GM12878 (cell line): ENCODE measurements around the gene TDRD7. TPM values are rescaled to one million over a fixed set of nuclear protein-coding genes. Genes with fewer than 3 reads are reported as not detected.

ENCODE experiments used
- ATAC-seq: fragments of 200-7000 bp; cut with Tn5 transposase; 3 replicates; pipeline ENCODE4 v1.9.1; 2020; ENCODE audit warnings: mild to moderate bottlenecking, moderate library complexity
- BruUV-seq: library from RNA; stranded (reverse); fragments of 400-500 nt; replicated peaks from 2 replicates; lab custom pipeline; 2021; lab: Mats Ljungman, UMichigan
- CTCF ChIA-PET: fragments of 300-600 bp; sonication (Branson Sonifier 250); formaldehyde crosslinking; extraction: SDS; loops from one replicate; lab custom pipeline; 2021; ENCODE audit warnings: inconsistent platforms; lab: Yijun Ruan, JAX
- POLR2A ChIA-PET: fragments of 350-600 bp; formaldehyde crosslinking; extraction: SDS; loops from one replicate; lab custom pipeline; 2021; ENCODE audit warnings: inconsistent platforms; lab: Charles Lee
- RAD21 ChIA-PET: fragments of 300-600 bp; sonication (Branson Sonifier 250); formaldehyde crosslinking; loops from one replicate; lab custom pipeline; 2023; ENCODE audit warnings: antibody characterized with exemption; ENCODE audit not compliant: unreplicated experiment; lab: Charles Lee
- SMC1A ChIA-PET: fragments of 300-600 bp; sonication (Branson Sonifier 250); formaldehyde crosslinking; loops from one replicate; lab custom pipeline; 2023; ENCODE audit not compliant: unreplicated experiment, uncharacterized antibody; lab: Charles Lee
- DNase-seq: peaks from one replicate; pipeline ENCODE4 v3.0.0-alpha.2; 2011; ENCODE audit warnings: low read depth, low spot score
- FAIRE-seq: peaks from 3 replicates; lab custom pipeline; 2011; peaks lifted over from hg19 to GRCh38; lab: Jason Lieb, UNC
- H2AFZ ChIP-seq: 2 replicates; pipeline ENCODE4 v1.6.0; 2011; ENCODE audit warnings: low read depth, low read length, control low read depth; ENCODE audit not compliant: control insufficient read depth
- H3K27ac ChIP-seq: 2 replicates; pipeline ENCODE4 v1.5.1; 2011; ENCODE audit warnings: control low read depth; ENCODE audit not compliant: control insufficient read depth, insufficient read depth
- H3K27me3 ChIP-seq, 2 experiments: replicated peaks in 1 of 2; 2 replicates each; pipeline versions ENCODE4 v1.6.0 to v1.6.1; 2011; ENCODE audit warnings: low read length in 1 of 2; ENCODE audit not compliant: control insufficient read depth in 2 of 2, insufficient read depth in 2 of 2
- H3K36me3 ChIP-seq, 2 experiments: 2 replicates each; pipeline ENCODE4 v1.5.1; 2011; ENCODE audit warnings: low read length in 1 of 2; ENCODE audit not compliant: control insufficient read depth in 2 of 2, insufficient read depth in 2 of 2
- H3K4me1 ChIP-seq: 2 replicates; pipeline ENCODE4 v1.6.1; 2011; ENCODE audit warnings: mild to moderate bottlenecking, low read length, moderate library complexity, mixed read lengths; ENCODE audit not compliant: control insufficient read depth, insufficient read depth
- H3K4me2 ChIP-seq: 2 replicates; pipeline ENCODE4 v1.6.0; 2011; ENCODE audit warnings: control low read depth; ENCODE audit not compliant: control insufficient read depth, insufficient read depth
- H3K4me3 ChIP-seq: fragments of 200-600 bp; sonication (generic); 2 replicates; pipeline ENCODE4 v1.5.1; 2016
- H3K79me2 ChIP-seq: 2 replicates; pipeline ENCODE4 v1.6.0; 2011; ENCODE audit warnings: low read length; ENCODE audit not compliant: control insufficient read depth, insufficient read depth
- H3K9ac ChIP-seq: 2 replicates; pipeline ENCODE4 v1.8.0; 2011; ENCODE audit warnings: low read length, control low read depth, mixed read lengths; ENCODE audit not compliant: control insufficient read depth, insufficient read depth
- H3K9me3 ChIP-seq: replicated peaks from 3 replicates; pipeline ENCODE4 v1.5.1; 2011; ENCODE audit warnings: mild to moderate bottlenecking, low read length; ENCODE audit not compliant: control insufficient read depth, insufficient read depth
- H4K20me1 ChIP-seq: 2 replicates; pipeline ENCODE4 v1.6.0; 2011; ENCODE audit not compliant: control insufficient read depth, insufficient read depth
- BACH1 ChIP-seq: fragments of 450-650 bp; IDR thresholded peaks from 2 replicates; pipeline ENCODE4 v1.6.1; 2017; ENCODE audit warnings: mild to moderate bottlenecking, borderline replicate concordance
- HDAC6 ChIP-seq: fragments of 200-600 bp; sonication (generic); IDR thresholded peaks from one replicate; pipeline ENCODE4 v1.8.0; 2017; ENCODE audit warnings: antibody characterized with exemption; ENCODE audit not compliant: unreplicated experiment
- HDGF ChIP-seq: fragments of 450-650 bp; IDR thresholded peaks from 2 replicates; pipeline ENCODE4 v1.6.1; 2016; ENCODE audit warnings: antibody characterized with exemption
- NFIC ChIP-seq: IDR thresholded peaks from 2 replicates; pipeline ENCODE4 v1.6.1; 2012; ENCODE audit warnings: low read depth, mild to moderate bottlenecking, inconsistent platforms, low read length, moderate library complexity
- RBBP5 ChIP-seq: fragments of 200-600 bp; sonication (generic); conservative IDR thresholded peaks from 2 replicates; pipeline ENCODE4 v1.6.1; 2016
- RCOR1 ChIP-seq: conservative IDR thresholded peaks from 2 replicates; pipeline ENCODE4 v1.6.1; 2012; ENCODE audit warnings: low read depth, low read length, improper control_type of control experiment
- ZNF217 ChIP-seq: fragments of 450-650 bp; IDR thresholded peaks from 2 replicates; pipeline ENCODE4 v1.6.1; 2017; ENCODE audit warnings: antibody characterized with exemption, mild to moderate bottlenecking
- WGBS: methylation state at CpG from one replicate; pipeline ENCODE4 v1.1.6; 2016; ENCODE audit warnings: low lambda C conversion rate; ENCODE audit not compliant: insufficient replicate concordance, insufficient coverage; ENCODE audit errors: missing lambda C conversion rate; 5-methylcytosine and 5-hydroxymethylcytosine counted together
- in situ Hi-C: fragments of 300-500 bp; cut with MboI; formaldehyde crosslinking; loops from 9 replicates; pipeline ENCODE4 v1.14.3; 2018; ENCODE audit warnings: mixed read lengths
- intact Hi-C: fragments of 100-400 bp; cut with micrococcal nuclease; formaldehyde crosslinking; loops from one replicate; pipeline ENCODE4 v1.14.2; 2022; ENCODE audit not compliant: unreplicated experiment
- polyA plus RNA-seq, 11 experiments: library from polyadenylated mRNA; depleted of rRNA in 4 of 11; unstranded in 6 of 11; stranded (reverse) in 5 of 11; fragments of >200 nt; fragmentation: Nextera tagmentation in 4 of 11; fragmentation: Illumina TruSeq in 1 of 11; extraction: Ambion mirVana in 4 of 11; extraction: Trizol in 1 of 11; gene quantifications; 1 replicate in 1 of 11; 2 replicates in 10 of 11; pipeline versions ENCODE4 v1.2.1 to v1.2.3, GENCODE V29; 2011 to 2016; ENCODE audit warnings: inconsistent platforms in 2 of 11, missing spikeins in 2 of 11, low read depth in 1 of 11
- total RNA-seq, 4 experiments: library from RNA; depleted of rRNA in 3 of 4; stranded (reverse); fragments of >200 nt in 3 of 4; fragmentation: Illumina TruSeq in 1 of 4; extraction: Trizol in 1 of 4; gene quantifications; 2 replicates each; pipeline versions ENCODE4 v1.2.1 to v1.2.3, GENCODE V29; 2013 to 2021
- TF ChIP-seq, protein P1 (sequence below): fragments of 450-650 bp; IDR thresholded peaks from 2 replicates; pipeline ENCODE4 v1.6.1; 2017; ENCODE audit warnings: mild to moderate bottlenecking, moderate library complexity
- TF ChIP-seq, protein P2 (sequence below): fragments of 450-650 bp; formaldehyde crosslinking; IDR thresholded peaks from 2 replicates; pipeline ENCODE4 v1.4.0; 2020; ENCODE audit warnings: mild to moderate bottlenecking, moderate library complexity
- TF ChIP-seq, protein P3 (sequence below), 3 experiments: IDR thresholded peaks in 2 of 3; conservative IDR thresholded peaks in 1 of 3; 2 replicates each; pipeline ENCODE4 v1.5.1; 2011; ENCODE audit warnings: low read depth in 3 of 3, low read length in 3 of 3, mild to moderate bottlenecking in 3 of 3, control low read depth in 2 of 3, moderate library complexity in 2 of 3, inconsistent platforms in 1 of 3, mixed read lengths in 1 of 3; ENCODE audit not compliant: control insufficient read depth in 2 of 3, insufficient read depth in 1 of 3; ENCODE audit errors: extremely low read depth in 1 of 3

The TDRD7 gene
- total and polyA plus RNA-seq, 10 of the 15 experiments (the other 5 are each of a cell fraction or from before 2014, with no cell fraction given) = 5.7 to 26.4 (median 16.2) TPM

DNA sequence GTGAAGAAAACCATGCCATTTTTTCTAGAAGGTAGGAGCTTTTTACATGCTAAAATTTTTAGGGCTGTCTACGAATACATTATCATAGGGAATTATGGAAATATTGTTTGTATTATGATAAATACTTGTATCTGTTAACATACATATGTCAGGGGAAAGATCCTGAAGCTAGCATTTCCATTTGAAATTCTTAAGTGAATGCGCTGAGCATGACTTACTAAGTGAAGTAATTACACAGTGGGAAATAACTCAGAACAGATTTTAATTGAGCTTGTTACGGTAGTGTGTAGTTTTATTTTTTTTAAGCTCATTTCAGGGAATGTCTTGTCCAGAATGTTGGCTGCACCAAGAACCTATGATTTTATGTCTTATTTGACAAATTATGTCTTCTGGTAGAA is 19.1 kb downstream of the TDRD7 start:
- H4K20me1 ChIP-seq = no peaks in the 10 kb centered on the region
- ATAC-seq = no peak
- TF ChIP-seq HDGF (no peak), ZNF217 (no peak), HDAC6 (no peak), RCOR1 (no peak), RBBP5 (no peak), BACH1 (no peak), NFIC (no peak)
- TF ChIP-seq, protein P1, sequence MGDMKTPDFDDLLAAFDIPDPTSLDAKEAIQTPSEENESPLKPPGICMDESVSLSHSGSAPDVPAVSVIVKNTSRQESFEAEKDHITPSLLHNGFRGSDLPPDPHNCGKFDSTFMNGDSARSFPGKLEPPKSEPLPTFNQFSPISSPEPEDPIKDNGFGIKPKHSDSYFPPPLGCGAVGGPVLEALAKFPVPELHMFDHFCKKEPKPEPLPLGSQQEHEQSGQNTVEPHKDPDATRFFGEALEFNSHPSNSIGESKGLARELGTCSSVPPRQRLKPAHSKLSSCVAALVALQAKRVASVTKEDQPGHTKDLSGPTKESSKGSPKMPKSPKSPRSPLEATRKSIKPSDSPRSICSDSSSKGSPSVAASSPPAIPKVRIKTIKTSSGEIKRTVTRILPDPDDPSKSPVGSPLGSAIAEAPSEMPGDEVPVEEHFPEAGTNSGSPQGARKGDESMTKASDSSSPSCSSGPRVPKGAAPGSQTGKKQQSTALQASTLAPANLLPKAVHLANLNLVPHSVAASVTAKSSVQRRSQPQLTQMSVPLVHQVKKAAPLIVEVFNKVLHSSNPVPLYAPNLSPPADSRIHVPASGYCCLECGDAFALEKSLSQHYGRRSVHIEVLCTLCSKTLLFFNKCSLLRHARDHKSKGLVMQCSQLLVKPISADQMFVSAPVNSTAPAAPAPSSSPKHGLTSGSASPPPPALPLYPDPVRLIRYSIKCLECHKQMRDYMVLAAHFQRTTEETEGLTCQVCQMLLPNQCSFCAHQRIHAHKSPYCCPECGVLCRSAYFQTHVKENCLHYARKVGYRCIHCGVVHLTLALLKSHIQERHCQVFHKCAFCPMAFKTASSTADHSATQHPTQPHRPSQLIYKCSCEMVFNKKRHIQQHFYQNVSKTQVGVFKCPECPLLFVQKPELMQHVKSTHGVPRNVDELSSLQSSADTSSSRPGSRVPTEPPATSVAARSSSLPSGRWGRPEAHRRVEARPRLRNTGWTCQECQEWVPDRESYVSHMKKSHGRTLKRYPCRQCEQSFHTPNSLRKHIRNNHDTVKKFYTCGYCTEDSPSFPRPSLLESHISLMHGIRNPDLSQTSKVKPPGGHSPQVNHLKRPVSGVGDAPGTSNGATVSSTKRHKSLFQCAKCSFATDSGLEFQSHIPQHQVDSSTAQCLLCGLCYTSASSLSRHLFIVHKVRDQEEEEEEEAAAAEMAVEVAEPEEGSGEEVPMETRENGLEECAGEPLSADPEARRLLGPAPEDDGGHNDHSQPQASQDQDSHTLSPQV = no peak
- TF ChIP-seq, protein P2, sequence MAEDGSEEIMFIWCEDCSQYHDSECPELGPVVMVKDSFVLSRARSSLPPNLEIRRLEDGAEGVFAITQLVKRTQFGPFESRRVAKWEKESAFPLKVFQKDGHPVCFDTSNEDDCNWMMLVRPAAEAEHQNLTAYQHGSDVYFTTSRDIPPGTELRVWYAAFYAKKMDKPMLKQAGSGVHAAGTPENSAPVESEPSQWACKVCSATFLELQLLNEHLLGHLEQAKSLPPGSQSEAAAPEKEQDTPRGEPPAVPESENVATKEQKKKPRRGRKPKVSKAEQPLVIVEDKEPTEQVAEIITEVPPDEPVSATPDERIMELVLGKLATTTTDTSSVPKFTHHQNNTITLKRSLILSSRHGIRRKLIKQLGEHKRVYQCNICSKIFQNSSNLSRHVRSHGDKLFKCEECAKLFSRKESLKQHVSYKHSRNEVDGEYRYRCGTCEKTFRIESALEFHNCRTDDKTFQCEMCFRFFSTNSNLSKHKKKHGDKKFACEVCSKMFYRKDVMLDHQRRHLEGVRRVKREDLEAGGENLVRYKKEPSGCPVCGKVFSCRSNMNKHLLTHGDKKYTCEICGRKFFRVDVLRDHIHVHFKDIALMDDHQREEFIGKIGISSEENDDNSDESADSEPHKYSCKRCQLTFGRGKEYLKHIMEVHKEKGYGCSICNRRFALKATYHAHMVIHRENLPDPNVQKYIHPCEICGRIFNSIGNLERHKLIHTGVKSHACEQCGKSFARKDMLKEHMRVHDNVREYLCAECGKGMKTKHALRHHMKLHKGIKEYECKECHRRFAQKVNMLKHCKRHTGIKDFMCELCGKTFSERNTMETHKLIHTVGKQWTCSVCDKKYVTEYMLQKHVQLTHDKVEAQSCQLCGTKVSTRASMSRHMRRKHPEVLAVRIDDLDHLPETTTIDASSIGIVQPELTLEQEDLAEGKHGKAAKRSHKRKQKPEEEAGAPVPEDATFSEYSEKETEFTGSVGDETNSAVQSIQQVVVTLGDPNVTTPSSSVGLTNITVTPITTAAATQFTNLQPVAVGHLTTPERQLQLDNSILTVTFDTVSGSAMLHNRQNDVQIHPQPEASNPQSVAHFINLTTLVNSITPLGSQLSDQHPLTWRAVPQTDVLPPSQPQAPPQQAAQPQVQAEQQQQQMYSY (CRISPR knock-in tag) = no peak
- TF ChIP-seq, protein P3, sequence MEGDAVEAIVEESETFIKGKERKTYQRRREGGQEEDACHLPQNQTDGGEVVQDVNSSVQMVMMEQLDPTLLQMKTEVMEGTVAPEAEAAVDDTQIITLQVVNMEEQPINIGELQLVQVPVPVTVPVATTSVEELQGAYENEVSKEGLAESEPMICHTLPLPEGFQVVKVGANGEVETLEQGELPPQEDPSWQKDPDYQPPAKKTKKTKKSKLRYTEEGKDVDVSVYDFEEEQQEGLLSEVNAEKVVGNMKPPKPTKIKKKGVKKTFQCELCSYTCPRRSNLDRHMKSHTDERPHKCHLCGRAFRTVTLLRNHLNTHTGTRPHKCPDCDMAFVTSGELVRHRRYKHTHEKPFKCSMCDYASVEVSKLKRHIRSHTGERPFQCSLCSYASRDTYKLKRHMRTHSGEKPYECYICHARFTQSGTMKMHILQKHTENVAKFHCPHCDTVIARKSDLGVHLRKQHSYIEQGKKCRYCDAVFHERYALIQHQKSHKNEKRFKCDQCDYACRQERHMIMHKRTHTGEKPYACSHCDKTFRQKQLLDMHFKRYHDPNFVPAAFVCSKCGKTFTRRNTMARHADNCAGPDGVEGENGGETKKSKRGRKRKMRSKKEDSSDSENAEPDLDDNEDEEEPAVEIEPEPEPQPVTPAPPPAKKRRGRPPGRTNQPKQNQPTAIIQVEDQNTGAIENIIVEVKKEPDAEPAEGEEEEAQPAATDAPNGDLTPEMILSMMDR (IDR thresholded peaks at IDR 0.05 in 2 of 3, conservative IDR thresholded peaks at IDR 0.05 in 1 of 3; ENCODE audit: control insufficient read depth in 2 of 3, extremely low read depth in 1 of 3, insufficient read depth in 1 of 3, low read depth in 3 of 3, low read length in 3 of 3) = no peak
- DNase-seq = no peak
- intact Hi-C loops (no loop called here), in situ Hi-C loops (no loop called here)
- ChIA-PET RAD21 (interaction anchor here (1.6 kb wide), 1 partner anchor 72 kb away, joined by 3 read pairs; no protein-coding TSS in a partner anchor), CTCF (interaction anchor here (1.4 to 1.6 kb wide), 3 partner anchors 38 to 185 kb away, joined by 4 to 7 read pairs (median 5); no protein-coding TSS in a partner anchor), SMC1A (interaction anchor here (0.7 to 1.3 kb wide), 6 partner anchors 9 to 209 kb away, joined by 3 read pairs; no protein-coding TSS in a partner anchor), POLR2A (interaction anchor here (0.9 kb wide), 1 partner anchor 12 kb away, joined by 3 read pairs; no protein-coding TSS in a partner anchor)
- H3K27me3 ChIP-seq = no peaks in the 10 kb centered on the region
- 95% methylated on average over 3 of the region's 3 CpGs for WGBS
- H2AFZ ChIP-seq = no peak overlapping the region
- H3K36me3 ChIP-seq = peaks cover 3 to 5% of the 10 kb centered on the region in 2 experiments; a peak in 2 of 4 replicates
- no peak overlapping the region for H3K4me3 ChIP-seq
- FAIRE-seq = no peak
- H3K79me2 ChIP-seq = no peaks in the 10 kb centered on the region
- BruUV-seq = no TSS peak
- no peak overlapping the region for H3K27ac ChIP-seq
- H3K9me3 ChIP-seq = no peaks in the 10 kb centered on the region
- H3K9ac ChIP-seq = no peak overlapping the region
- H3K4me2 ChIP-seq = no peak overlapping the region
- H3K4me1 ChIP-seq = 0 out of 2 replicates have a peak, but pooled peaks cover 5% of the 10 kb centered on the region
